Liver (tissue), 3 donors: ENCODE results near the gene MAST2.

Source experiments
- JUND ChIP-seq, 2 donors: IDR thresholded peaks; 2 replicates each; pipeline ENCODE4 v1.6.1; 2016; ENCODE audit warnings: antibody characterized with exemption in 2 of 2
- RXRA ChIP-seq, 2 donors: IDR thresholded peaks; 2 replicates each; pipeline ENCODE4 v1.6.1; 2017 to 2018; ENCODE audit warnings: antibody characterized with exemption in 2 of 2, mild to moderate bottlenecking in 1 of 2
- TAF1 ChIP-seq: conservative IDR thresholded peaks from 2 replicates; pipeline ENCODE4 v1.6.1; 2016; ENCODE audit warnings: antibody characterized with exemption, mild to moderate bottlenecking
- YY1 ChIP-seq: IDR thresholded peaks from 2 replicates; pipeline ENCODE4 v1.6.1; 2016; ENCODE audit warnings: antibody characterized with exemption, mild to moderate bottlenecking
- TF ChIP-seq, protein P1 (sequence below): IDR thresholded peaks from 2 replicates; pipeline ENCODE4 v1.6.1; 2016; ENCODE audit warnings: antibody characterized with exemption, mild to moderate bottlenecking
- TF ChIP-seq, protein P2 (sequence below): IDR thresholded peaks from 2 replicates; pipeline ENCODE4 v1.6.1; 2016; ENCODE audit warnings: antibody characterized with exemption
- TF ChIP-seq, protein P3 (sequence below): fragments of 150-350 bp; IDR thresholded peaks from 2 replicates; pipeline ENCODE4 v1.5.1; 2017; ENCODE audit warnings: improper control_type of control experiment, low read depth, low read length; ENCODE audit not compliant: missing input control
- TF ChIP-seq, protein P4 (sequence below): IDR thresholded peaks from 2 replicates; pipeline ENCODE4 v1.6.1; 2016; ENCODE audit warnings: antibody characterized with exemption
- donor health status: healthy.
- donor health status: healthy.

DNA sequence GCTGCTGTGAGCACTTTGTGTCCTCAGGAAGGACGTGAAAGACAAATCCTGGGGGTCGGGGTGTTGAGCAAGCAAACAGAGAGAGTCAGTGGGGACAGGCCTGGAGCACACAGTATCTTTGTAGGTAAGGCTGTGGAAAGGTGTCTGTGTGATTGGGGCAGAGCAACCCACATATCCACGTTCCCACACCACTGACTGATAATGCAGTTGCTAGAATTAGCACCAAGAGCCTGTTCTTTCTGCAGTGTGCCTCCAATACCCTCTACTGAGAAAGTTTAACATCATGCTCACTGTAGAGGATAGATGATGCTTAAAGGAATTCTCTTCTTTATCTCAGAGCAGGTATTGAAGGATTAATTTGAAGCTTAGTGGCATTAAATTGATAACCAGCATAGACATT, 167.9 kb downstream of the MAST2 start:
- TF ChIP-seq, protein P1, sequence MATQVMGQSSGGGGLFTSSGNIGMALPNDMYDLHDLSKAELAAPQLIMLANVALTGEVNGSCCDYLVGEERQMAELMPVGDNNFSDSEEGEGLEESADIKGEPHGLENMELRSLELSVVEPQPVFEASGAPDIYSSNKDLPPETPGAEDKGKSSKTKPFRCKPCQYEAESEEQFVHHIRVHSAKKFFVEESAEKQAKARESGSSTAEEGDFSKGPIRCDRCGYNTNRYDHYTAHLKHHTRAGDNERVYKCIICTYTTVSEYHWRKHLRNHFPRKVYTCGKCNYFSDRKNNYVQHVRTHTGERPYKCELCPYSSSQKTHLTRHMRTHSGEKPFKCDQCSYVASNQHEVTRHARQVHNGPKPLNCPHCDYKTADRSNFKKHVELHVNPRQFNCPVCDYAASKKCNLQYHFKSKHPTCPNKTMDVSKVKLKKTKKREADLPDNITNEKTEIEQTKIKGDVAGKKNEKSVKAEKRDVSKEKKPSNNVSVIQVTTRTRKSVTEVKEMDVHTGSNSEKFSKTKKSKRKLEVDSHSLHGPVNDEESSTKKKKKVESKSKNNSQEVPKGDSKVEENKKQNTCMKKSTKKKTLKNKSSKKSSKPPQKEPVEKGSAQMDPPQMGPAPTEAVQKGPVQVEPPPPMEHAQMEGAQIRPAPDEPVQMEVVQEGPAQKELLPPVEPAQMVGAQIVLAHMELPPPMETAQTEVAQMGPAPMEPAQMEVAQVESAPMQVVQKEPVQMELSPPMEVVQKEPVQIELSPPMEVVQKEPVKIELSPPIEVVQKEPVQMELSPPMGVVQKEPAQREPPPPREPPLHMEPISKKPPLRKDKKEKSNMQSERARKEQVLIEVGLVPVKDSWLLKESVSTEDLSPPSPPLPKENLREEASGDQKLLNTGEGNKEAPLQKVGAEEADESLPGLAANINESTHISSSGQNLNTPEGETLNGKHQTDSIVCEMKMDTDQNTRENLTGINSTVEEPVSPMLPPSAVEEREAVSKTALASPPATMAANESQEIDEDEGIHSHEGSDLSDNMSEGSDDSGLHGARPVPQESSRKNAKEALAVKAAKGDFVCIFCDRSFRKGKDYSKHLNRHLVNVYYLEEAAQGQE: no peak
- TF ChIP-seq YY1 (no peak), TAF1 (no peak), JUND (IDR thresholded peaks at IDR 0.05) (no peak), RXRA (IDR thresholded peaks at IDR 0.05) (no peak)
- TF ChIP-seq, protein P2, sequence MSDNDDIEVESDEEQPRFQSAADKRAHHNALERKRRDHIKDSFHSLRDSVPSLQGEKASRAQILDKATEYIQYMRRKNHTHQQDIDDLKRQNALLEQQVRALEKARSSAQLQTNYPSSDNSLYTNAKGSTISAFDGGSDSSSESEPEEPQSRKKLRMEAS: no peak
- TF ChIP-seq, protein P3, sequence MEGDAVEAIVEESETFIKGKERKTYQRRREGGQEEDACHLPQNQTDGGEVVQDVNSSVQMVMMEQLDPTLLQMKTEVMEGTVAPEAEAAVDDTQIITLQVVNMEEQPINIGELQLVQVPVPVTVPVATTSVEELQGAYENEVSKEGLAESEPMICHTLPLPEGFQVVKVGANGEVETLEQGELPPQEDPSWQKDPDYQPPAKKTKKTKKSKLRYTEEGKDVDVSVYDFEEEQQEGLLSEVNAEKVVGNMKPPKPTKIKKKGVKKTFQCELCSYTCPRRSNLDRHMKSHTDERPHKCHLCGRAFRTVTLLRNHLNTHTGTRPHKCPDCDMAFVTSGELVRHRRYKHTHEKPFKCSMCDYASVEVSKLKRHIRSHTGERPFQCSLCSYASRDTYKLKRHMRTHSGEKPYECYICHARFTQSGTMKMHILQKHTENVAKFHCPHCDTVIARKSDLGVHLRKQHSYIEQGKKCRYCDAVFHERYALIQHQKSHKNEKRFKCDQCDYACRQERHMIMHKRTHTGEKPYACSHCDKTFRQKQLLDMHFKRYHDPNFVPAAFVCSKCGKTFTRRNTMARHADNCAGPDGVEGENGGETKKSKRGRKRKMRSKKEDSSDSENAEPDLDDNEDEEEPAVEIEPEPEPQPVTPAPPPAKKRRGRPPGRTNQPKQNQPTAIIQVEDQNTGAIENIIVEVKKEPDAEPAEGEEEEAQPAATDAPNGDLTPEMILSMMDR: no peak
- TF ChIP-seq, protein P4, sequence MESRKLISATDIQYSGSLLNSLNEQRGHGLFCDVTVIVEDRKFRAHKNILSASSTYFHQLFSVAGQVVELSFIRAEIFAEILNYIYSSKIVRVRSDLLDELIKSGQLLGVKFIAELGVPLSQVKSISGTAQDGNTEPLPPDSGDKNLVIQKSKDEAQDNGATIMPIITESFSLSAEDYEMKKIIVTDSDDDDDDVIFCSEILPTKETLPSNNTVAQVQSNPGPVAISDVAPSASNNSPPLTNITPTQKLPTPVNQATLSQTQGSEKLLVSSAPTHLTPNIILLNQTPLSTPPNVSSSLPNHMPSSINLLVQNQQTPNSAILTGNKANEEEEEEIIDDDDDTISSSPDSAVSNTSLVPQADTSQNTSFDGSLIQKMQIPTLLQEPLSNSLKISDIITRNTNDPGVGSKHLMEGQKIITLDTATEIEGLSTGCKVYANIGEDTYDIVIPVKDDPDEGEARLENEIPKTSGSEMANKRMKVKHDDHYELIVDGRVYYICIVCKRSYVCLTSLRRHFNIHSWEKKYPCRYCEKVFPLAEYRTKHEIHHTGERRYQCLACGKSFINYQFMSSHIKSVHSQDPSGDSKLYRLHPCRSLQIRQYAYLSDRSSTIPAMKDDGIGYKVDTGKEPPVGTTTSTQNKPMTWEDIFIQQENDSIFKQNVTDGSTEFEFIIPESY: no peak
